ENCODE data around the gene CDK6. TPM values are rescaled to one million over a fixed set of nuclear protein-coding genes. Genes with fewer than 3 reads are reported as not detected.

CDK6 gene
- total RNA-seq, 1 experiment from 2014 or later: 175 TPM

- intact Hi-C loops (cut with micrococcal nuclease; ENCODE audit: unreplicated experiment): no loop called here
- peaks cover 2% of the 10 kb centered on the region for H3K36me3 ChIP-seq (ENCODE audit: control insufficient read depth, insufficient read depth, low read length)
- H3K4me1 Mint-ChIP-seq (ENCODE audit: low read depth, unreplicated experiment): no peaks in the 10 kb centered on the region
- no peaks in the 10 kb centered on the region for H3K27me3 ChIP-seq (replicated peaks; ENCODE audit: control insufficient read depth, insufficient read depth, low read length)
- DNase-seq: no peak
- H3K4me3 ChIP-seq (ENCODE audit: low read depth, low read length): no peak overlapping the region
- no peak overlapping the region for H3K4me3 Mint-ChIP-seq (ENCODE audit: unreplicated experiment)
- no peak overlapping the region for H3K27ac Mint-ChIP-seq (ENCODE audit: unreplicated experiment)
- POLR2A ChIA-PET: no interaction called here
- no peak for TF ChIP-seq CTCF (IDR thresholded peaks at IDR 0.05; ENCODE audit: insufficient read depth in 1 of 2, low read depth in 1 of 2, low read length in 1 of 2, severe bottlenecking in 1 of 2, unreplicated experiment in 1 of 2)
- CTCF ChIA-PET: interaction anchor here (0.6 kb wide), 1 partner anchor 84 kb away, joined by 4 read pairs; no protein-coding TSS in a partner anchor
- peaks cover 43% of the 10 kb centered on the region for H3K36me3 Mint-ChIP-seq (ENCODE audit: insufficient read depth, unreplicated experiment)
- no peaks in the 10 kb centered on the region for H3K9me3 Mint-ChIP-seq (ENCODE audit: unreplicated experiment)
- H3K27me3 Mint-ChIP-seq (ENCODE audit: insufficient read depth, unreplicated experiment): no peaks in the 10 kb centered on the region
- no peaks in the 10 kb centered on the region for H3K9me3 ChIP-seq
- peaks cover 15% of the 10 kb centered on the region for H3K4me1 ChIP-seq
- no TSS peak for BruUV-seq (replicated peaks)
Observed at GRCh38 chr7:92639966-92640365, 196.4 kb downstream of the CDK6 start.

GRCh38 chr7:92639213-92639896, 197.0 kb downstream of the CDK6 start:
- no peaks in the 10 kb centered on the region for H3K9me3 ChIP-seq
- H3K4me1 ChIP-seq: peaks cover 12% of the 10 kb centered on the region
- H3K4me3 Mint-ChIP-seq (ENCODE audit: unreplicated experiment): no peak overlapping the region
- no peak for DNase-seq
- H3K27me3 Mint-ChIP-seq (ENCODE audit: insufficient read depth, unreplicated experiment): no peaks in the 10 kb centered on the region
- no peak overlapping the region for H3K4me3 ChIP-seq (ENCODE audit: low read depth, low read length)
- H3K36me3 Mint-ChIP-seq (ENCODE audit: insufficient read depth, unreplicated experiment): peaks cover 39% of the 10 kb centered on the region
- ChIA-PET CTCF (interaction anchor here (0.5 kb wide), 1 partner anchor 252 kb away, joined by 3 read pairs; no protein-coding TSS in a partner anchor), POLR2A (interaction anchor here (0.6 kb wide), 1 partner anchor 298 kb away, joined by 3 read pairs; no protein-coding TSS in a partner anchor)
- TF ChIP-seq CTCF (IDR thresholded peaks at IDR 0.05; ENCODE audit: insufficient read depth in 1 of 2, low read depth in 1 of 2, low read length in 1 of 2, severe bottlenecking in 1 of 2, unreplicated experiment in 1 of 2): no peak
- H3K9me3 Mint-ChIP-seq (ENCODE audit: unreplicated experiment): no peaks in the 10 kb centered on the region
- no peak overlapping the region for H3K27ac Mint-ChIP-seq (ENCODE audit: unreplicated experiment)
- H3K4me1 Mint-ChIP-seq (ENCODE audit: low read depth, unreplicated experiment): peaks cover 2% of the 10 kb centered on the region
- intact Hi-C loops (cut with micrococcal nuclease; ENCODE audit: unreplicated experiment): no loop called here
- no peaks in the 10 kb centered on the region for H3K27me3 ChIP-seq (replicated peaks; ENCODE audit: control insufficient read depth, insufficient read depth, low read length)
- H3K36me3 ChIP-seq (ENCODE audit: control insufficient read depth, insufficient read depth, low read length): peaks cover 2% of the 10 kb centered on the region
- no TSS peak for BruUV-seq (replicated peaks)

GRCh38 chr7:92636018-92636560, 200.3 kb downstream of the CDK6 start:
- Histone ChIP-seq H3K4me3 (ENCODE audit: low read depth, low read length) (no peak overlapping the region), H3K9me3 (no peaks in the 10 kb centered on the region), H3K27me3 (replicated peaks; ENCODE audit: control insufficient read depth, insufficient read depth, low read length) (no peaks in the 10 kb centered on the region), H3K36me3 (ENCODE audit: control insufficient read depth, insufficient read depth, low read length) (no peaks in the 10 kb centered on the region; the same call in none of the 2 replicates), H3K4me1 (peaks cover 22% of the 10 kb centered on the region)
- DNase-seq: no peak
- Mint-ChIP-seq H3K4me1 (ENCODE audit: low read depth, unreplicated experiment) (peaks cover 7% of the 10 kb centered on the region), H3K9me3 (ENCODE audit: unreplicated experiment) (no peaks in the 10 kb centered on the region), H3K27ac (ENCODE audit: unreplicated experiment) (no peak overlapping the region), H3K36me3 (ENCODE audit: insufficient read depth, unreplicated experiment) (peaks cover 33% of the 10 kb centered on the region), H3K27me3 (ENCODE audit: insufficient read depth, unreplicated experiment) (no peaks in the 10 kb centered on the region), H3K4me3 (ENCODE audit: unreplicated experiment) (no peak overlapping the region)
- intact Hi-C loops (cut with micrococcal nuclease; ENCODE audit: unreplicated experiment): no loop called here
- no TSS peak for BruUV-seq (replicated peaks)
- ChIA-PET POLR2A (no interaction called here), CTCF (no interaction called here)
- no peak for TF ChIP-seq CTCF (IDR thresholded peaks at IDR 0.05; ENCODE audit: insufficient read depth in 1 of 2, low read depth in 1 of 2, low read length in 1 of 2, severe bottlenecking in 1 of 2, unreplicated experiment in 1 of 2)
